Measurements from ENCODE around the gene APAF1.

DNA sequence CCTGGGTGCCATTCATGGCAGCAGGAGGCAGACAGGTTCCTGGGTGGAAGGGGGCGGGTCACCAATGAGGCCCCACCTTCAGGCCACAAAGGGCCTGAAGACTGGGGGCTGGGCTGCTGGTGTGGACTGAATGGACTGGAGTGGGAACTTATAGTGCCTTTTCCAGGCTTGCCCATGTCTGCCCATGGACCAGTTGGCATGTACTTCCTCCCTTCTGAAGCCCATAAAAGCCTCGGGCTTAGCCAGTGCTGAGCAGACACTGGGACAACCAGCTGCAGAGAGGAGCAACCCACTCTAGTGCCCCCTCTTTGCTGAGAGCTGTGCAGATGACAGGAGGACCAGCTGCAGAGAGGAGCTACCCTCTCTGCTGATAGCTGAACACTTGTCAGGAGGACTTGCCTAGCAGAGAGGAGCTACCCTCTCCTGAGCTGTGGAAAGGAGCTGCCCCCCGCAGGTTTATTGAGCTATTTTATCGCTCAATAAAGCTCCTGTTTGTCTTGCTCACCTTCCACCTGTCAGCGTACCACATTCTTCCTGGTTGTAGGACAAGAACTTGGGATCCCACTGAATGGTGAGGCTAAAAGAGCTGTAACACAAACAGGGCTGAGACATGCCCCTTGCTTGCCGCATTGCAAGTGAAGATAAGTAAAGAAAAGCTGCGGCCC, 34.0 kb downstream of the APAF1 start:
- TF ChIP-seq, protein P1, sequence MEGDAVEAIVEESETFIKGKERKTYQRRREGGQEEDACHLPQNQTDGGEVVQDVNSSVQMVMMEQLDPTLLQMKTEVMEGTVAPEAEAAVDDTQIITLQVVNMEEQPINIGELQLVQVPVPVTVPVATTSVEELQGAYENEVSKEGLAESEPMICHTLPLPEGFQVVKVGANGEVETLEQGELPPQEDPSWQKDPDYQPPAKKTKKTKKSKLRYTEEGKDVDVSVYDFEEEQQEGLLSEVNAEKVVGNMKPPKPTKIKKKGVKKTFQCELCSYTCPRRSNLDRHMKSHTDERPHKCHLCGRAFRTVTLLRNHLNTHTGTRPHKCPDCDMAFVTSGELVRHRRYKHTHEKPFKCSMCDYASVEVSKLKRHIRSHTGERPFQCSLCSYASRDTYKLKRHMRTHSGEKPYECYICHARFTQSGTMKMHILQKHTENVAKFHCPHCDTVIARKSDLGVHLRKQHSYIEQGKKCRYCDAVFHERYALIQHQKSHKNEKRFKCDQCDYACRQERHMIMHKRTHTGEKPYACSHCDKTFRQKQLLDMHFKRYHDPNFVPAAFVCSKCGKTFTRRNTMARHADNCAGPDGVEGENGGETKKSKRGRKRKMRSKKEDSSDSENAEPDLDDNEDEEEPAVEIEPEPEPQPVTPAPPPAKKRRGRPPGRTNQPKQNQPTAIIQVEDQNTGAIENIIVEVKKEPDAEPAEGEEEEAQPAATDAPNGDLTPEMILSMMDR (IDR thresholded peaks at IDR 0.05; ENCODE audit: extremely low read depth in 1 of 2, insufficient read depth in 1 of 2, low read depth in 1 of 2, low read length in 2 of 2): no peak
- TF ChIP-seq POLR2A (IDR thresholded peaks at IDR 0.05; ENCODE audit: low read depth, low read length) (no peak), POLR2AphosphoS5 (IDR thresholded peaks at IDR 0.05; ENCODE audit: insufficient read depth, low read depth, low read length) (no peak), EZH2 (IDR thresholded peaks at IDR 0.05; ENCODE audit: borderline replicate concordance, low read depth, low read length, severe bottlenecking) (no peak), MYC (IDR thresholded peaks at IDR 0.05; ENCODE audit: low read depth, low read length) (no peak), JUN (IDR thresholded peaks at IDR 0.05; ENCODE audit: borderline replicate concordance, insufficient read depth, insufficient read length, low read depth) (no peak)
- TF ChIP-seq, protein P2, sequence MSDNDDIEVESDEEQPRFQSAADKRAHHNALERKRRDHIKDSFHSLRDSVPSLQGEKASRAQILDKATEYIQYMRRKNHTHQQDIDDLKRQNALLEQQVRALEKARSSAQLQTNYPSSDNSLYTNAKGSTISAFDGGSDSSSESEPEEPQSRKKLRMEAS (IDR thresholded peaks at IDR 0.05; ENCODE audit: insufficient read depth, insufficient read length): no peak
